NOMO-1 (cell line): ENCODE data around the gene GALC.

ENCODE experiments used
- DNase-seq, 2 experiments: peaks; one replicate each; lab custom pipeline; 2025; ENCODE audit not compliant: unreplicated experiment in 2 of 2; lab: John Stamatoyannopoulos, UW

The GALC gene

GRCh38 chr14:88008039-88008742 lies 15.2 kb upstream of the GALC start:
- DNase-seq, result no peak

GRCh38 chr14:88007608-88008007 lies 14.6 kb upstream of the GALC start:
- no peak for DNase-seq

- DNase-seq, result peak; percentile 78 to 92
Observed at GRCh38 chr14:88005978-88006851, 13.2 kb upstream of the GALC start.

GRCh38 chr14:88005050-88005481 lies 12.1 kb upstream of the GALC start, which contains the start of gene GPR65:
Gene GPR65 (plus strand): TSS chr14:88005135. CDS start chr14:88010848, 5,713 bp downstream.
- peak; percentile 75 to 95 for DNase-seq

GRCh38 chr14:88004506-88005036 lies 11.6 kb upstream of the GALC start:
- peak in 1 of 2 experiments; percentile 56 for DNase-seq

GRCh38 chr14:88003425-88003824 lies 10.4 kb upstream of the GALC start:
- DNase-seq, result peak in 1 of 2 experiments; percentile 15

GRCh38 chr14:88002421-88003075 lies 9.6 kb upstream of the GALC start:
- peak; percentile 87 to 91 for DNase-seq

GRCh38 chr14:87999277-87999676 lies 6.3 kb upstream of the GALC start:
- DNase-seq, result peak; percentile 37 to 84

- no peak for DNase-seq
Observed at GRCh38 chr14:87998482-87998881, 5.5 kb upstream of the GALC start.

- DNase-seq, result no peak
Observed at GRCh38 chr14:87996291-87996592, 3.3 kb upstream of the GALC start.

- DNase-seq, result peak in 1 of 2 experiments; percentile 21
Observed at GRCh38 chr14:87995500-87996290, 2.7 kb upstream of the GALC start.

GRCh38 chr14:87994974-87995373 lies 2.0 kb upstream of the GALC start:
- no peak for DNase-seq

GRCh38 chr14:87992346-87992717 lies 650 bp downstream of the GALC start:
- peak in 1 of 2 experiments; percentile 55 for DNase-seq

GRCh38 chr14:87990682-87991081 lies 2.3 kb downstream of the GALC start:
- no peak for DNase-seq

- DNase-seq, result no peak
Observed at GRCh38 chr14:87989956-87990299, 3.1 kb downstream of the GALC start.

GRCh38 chr14:87989221-87989955 lies 3.6 kb downstream of the GALC start:
- DNase-seq, result no peak

- no peak for DNase-seq
Observed at GRCh38 chr14:87979689-87980088, 13.3 kb downstream of the GALC start.

- DNase-seq, result no peak
Observed at GRCh38 chr14:87975636-87976035, 17.3 kb downstream of the GALC start.

GRCh38 chr14:87971010-87971409 lies 22.0 kb downstream of the GALC start:
- DNase-seq, result no peak

GRCh38 chr14:87967496-87967895 lies 25.5 kb downstream of the GALC start:
- no peak for DNase-seq
